ENCODE results near the gene TP63.
"Not testable (repeated sequence)": the region's sequence is repeated elsewhere in the genome, so short reads cannot be mapped to it uniquely, and the experiment has no call there.

TP63 gene

DNA sequence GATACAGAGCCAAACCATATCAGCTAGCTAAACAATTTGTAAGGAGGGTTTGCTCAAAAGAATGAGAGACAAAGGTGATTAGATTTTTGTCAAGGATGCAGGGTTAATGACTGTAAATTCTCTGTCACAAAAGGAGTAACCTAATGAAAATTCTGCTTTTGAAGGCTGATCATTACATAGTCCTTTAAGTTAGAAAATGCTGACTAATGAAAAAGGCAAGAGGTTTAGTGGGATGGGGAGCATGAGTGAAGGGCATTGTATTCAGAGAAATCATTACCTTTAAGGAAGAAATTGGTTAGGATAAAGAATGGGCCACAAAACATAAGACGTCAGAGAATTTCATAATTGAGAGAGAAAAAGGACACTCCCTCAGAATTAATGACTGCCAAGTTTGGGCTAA is 97.7 kb downstream of the TP63 start:
- no peak for DNase-seq

DNA sequence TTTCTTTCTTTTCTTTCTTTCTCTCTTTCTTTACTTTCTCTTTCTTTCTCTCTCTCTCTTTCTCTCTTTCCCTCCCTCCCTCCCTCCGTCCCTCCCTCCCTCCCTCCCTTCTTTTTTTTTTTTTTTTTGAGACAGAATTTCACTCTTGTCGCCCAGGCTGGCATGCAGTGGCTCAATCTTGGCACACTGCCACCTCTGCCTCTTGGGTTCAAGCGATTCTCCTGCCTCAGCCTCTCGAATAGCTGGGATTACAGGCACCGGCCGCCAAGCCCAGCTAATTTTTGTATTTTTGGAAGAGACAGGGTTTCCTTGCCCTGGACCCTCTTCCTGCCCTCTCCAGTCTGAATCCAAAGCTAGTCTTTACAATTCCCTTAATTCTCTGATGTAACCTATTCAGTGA is 102.9 kb downstream of the TP63 start:
- no peak for DNase-seq

DNA sequence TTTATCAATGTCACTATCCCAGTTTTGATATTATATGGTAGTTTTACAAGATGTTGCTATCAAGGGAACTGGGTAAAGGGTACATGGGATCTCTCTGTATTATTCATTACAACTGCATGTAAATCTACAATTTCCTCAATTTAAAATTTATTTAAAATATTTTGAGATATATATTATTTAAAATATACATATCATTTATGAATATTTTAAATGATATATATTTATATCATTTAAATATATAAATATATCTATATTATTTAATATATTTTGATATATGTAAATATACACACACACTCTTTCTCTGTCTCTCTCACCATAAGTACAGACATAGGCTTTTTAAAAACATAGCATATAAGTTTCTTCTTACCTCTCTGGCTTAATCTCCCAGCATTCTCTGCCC is 104.7 kb downstream of the TP63 start:
- no peak for DNase-seq

DNA sequence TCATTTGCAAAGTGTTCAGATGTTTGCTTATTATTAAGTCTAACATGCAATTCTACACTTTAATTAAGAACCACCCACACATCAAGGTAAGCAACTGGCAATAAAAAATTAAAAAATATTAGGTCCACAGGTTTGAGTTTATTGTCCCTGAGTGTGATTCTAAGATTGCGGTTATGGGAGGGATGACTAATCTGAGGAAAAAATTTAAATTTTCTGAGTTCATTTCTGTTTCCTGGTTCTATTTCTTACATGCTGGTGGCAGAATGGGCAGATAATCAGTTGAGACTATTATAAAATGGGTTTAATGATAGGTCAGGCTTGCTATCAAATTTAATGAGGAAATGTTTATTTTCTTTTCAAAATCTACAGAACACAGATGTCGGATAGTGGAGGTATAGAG is 105.9 kb downstream of the TP63 start:
- no peak for DNase-seq

DNA sequence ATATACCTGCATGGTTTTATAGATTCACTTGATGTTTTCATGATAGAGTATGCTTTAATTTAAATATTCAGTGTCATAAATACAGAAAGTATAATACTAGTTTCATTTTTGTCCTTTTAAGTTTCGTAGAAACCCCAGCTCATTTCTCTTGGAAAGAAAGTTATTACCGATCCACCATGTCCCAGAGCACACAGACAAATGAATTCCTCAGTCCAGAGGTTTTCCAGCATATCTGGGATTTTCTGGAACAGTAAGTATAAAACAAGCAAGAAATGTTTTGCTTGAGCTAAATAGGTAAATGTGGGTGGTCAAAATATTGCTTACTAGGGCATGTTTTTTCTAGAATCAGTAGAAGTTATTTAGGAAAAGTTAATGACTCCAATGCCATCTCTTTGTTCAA is 106.4 kb downstream of the TP63 start:
- no peak for DNase-seq

DNA sequence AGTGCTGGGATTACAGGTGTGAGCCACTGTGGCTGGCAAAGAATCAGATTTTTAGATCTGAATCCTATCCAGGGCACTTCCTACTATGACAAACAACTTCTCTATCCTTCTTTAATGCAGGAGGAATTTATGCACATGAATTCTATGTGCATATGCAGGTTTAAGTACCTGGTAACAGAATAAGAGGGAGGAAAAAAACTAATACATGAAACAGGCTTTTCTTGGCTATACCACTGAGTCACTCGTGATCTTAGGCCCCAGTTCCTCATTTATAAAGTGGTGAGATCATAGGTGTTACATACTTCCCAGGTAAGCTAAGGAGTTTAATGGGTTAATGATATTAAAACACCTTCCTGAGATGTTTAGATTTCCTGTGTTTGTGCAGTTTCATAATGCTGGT is 108.2 kb downstream of the TP63 start:
- DNase-seq, result no peak

DNA sequence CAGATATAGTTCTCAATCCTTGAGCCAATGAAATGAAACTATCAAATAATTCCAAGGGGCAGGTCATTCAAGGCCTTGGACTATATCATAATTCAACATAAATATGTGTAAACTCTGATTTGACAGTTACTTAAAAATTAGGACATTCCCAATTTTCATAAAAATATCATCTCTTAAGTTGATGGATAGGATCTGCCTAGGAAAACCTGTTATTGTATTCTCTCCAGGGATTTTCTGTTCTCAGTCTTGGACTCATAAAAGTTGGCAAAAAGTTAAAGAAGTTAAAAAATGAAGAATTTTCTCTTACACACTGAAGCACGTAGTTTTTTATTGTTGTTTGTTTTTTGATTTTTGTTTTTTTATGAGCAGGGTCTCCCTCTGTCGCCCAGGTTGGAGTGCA is 109.0 kb downstream of the TP63 start:
- DNase-seq, result no peak

DNA sequence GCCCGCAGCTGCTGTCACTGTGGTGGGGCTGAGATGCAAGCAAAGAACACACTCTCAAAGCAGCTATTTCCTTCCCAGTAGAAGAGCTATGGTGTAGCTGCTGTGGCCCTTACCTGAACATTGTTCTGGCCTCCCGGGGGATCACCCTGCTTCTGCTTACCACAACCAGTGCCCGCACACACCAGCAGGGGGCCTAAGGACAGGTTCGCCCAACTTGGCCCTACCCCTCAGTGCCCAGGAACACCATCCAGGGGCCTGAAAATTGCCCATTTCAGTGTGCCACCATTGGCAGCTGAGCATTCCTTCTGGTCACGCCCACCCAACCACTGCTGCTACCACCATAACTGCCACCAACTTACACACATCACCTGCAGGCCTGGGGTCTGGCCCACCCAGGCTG is 113.0 kb downstream of the TP63 start:
- DNase-seq, result no peak

DNA sequence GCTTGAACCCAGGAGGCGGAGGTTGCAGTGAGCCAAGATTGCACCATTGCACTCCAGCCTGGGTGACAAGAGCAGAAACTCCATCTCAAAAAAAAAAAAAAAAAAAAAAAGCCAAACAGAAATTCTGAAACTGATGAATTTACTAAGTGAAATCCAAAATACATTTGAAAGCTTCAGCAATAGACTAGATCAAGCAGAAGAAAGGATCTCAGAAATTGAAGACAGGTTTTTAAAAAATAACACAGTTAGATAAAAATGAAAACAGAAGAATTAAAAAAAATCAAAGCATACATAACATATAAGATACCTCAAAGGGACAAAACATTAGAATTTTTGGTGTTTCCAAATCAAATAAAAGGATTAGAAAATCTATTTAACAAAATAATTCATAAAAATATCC is 114.4 kb downstream of the TP63 start:
- DNase-seq, result no peak

DNA sequence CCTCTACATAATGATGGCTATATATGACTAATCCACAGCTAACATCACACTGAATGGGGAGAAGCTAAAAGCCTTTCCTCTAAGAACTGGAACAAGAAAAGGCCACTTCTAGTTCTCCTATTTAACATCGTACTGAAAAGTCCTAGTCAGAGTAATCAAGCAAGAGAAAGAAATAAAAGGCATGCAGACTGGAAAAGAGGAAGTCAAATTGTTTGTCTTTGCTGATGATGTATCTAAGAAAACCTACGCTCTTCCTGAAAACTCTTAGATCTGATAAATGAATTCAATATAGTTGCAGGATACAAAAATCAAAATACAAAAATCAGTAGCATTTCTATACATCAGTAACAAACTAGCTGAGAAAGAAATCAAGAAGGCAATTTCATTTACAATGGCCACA is 116.9 kb downstream of the TP63 start:
- no peak for DNase-seq

DNA sequence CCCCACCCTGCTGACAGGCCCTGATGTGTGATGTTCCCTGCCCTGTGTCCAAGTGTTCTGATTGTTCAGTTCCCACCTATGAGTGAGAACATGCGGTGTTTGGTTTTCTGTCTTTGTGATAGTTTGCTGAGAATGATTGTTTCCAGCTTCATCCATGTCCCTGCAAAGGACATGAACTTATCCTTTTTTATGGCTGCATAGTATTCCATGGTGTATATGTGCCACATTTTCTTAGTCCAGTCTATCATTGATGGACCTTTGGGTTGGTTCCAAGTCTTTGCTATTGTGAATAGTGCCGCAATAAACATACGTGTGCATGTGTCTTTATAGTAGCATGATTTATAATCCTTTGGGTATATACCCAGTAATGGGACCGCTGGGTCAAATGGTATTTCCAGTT is 119.8 kb downstream of the TP63 start:
- not testable (repeated sequence) for DNase-seq

DNA sequence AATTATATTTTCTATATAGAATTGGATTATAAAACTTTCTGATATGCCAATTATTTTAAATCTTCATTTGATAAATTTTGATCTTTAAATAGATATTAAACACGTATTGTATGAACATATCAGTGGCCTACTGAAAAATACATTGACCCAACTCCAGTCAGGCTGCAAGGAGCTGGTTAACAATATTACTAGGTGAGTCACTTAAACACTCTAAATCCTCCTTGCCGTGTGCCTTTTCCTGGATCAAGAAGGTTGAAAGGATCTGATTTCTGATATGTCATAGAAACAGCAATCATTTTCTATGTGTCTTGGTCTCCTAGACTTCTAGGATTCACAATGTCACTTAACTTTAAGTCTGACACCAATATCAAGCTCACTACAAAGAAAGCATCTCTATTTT is 123.2 kb downstream of the TP63 start:
- no peak for DNase-seq

DNA sequence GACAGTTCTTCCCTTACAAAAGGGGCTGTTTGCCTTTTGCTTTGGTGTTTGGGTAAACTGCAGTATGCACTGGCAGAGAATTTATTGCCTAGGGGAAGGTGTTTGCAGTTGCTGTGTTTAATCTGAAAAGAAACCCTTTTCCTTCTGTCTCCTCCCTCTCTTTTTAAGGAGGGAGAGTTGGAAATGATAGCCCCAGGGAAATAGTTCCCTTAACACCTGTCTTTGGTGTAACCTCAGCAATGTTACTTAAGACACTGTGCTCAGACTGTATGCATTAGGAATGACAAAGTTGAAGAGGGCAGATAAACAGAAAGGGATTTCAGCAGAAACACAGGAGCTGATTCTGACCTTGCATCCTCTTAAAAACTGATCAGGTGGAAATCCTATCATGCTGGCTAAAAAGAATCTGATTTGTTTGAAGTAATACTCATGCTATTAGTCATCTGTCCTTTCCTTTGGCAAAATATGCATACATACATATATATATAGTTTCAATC is 125.4 kb downstream of the TP63 start:
- no peak for DNase-seq

DNA sequence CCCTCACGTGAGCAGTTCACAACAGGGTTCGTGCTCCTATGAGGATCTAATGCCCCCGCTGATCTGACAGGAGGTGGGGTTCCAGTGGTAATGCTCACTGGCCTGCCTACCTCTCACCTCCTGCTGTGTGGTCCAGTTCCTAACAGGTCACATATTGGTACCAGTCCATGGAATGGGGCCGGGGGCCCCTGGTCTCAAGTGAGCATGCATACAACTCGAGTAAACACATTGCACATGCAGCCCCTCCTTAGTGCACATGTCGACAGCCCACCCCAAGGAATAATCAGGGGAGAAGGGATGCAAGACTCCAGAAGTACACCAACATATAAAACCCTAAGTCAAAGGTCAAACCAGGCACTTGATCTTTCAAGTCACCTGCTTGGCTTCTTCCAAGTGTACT is 127.0 kb downstream of the TP63 start:
- no peak for DNase-seq

DNA sequence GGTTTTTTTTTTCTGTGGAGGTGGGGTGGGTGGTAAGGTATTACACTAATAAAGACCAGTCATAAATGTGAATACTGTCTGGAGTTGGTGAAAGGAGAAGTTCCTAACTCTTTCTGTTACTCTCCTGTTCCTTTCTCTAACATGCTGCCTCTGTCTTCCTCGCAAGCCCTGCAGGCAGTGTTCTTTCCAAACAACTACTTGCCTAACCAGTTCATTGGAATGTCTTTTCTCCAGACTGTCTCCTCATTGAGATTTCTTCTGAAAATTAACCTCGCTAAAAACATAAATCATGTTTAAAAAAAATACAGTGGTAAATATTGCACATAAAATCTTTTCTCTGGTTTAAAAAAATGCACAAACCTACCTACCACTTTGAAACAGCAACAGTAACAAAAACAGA is 135.2 kb downstream of the TP63 start:
- no peak for DNase-seq

DNA sequence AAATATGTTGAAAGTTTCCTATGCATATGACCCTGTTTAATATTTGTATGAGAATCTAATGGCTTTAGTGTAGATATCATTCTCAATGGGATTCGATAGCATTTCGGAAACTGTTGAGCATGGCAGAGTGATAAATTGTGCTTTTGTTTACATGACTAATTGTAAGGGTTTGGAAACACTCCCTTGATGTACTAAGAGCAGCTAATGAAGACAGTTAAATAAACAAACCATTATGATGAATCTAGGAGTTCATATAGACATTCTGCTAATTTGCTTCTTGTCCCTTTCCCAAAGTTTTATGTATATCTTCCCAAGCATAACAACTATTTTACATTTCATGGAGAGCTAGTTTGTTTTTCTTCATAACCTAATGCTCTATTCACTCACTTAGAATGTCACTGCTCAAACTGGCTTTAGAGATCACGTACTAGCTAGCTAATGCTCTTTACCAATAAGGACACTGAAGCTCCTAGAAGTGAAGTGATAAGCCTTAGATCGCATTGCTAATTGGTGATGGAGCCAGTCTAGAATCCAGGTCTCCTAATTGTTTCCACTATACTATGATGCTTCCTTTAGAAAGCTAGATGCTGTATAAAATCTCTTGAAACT is 140.8 kb downstream of the TP63 start:
- DNase-seq, result no peak

DNA sequence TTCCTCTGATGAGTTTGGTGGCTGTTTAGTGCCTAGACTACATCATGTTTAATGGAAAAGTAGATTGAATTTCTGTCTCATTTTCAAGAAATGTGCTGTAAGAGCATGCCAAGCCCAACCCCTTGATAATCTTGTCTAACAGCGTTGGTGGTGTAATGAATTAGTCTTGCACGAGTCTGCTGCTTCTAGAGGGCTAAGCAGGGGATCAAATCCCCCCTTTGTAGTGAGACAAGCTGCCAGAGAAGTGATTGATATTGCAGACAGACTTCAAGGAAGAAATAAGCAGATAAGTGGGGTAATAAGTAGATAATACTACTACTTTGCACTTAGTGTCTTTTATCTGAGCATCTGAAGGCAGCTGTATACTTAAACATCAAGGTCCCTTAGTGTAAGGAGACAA is 141.4 kb downstream of the TP63 start:
- DNase-seq, result no peak

DNA sequence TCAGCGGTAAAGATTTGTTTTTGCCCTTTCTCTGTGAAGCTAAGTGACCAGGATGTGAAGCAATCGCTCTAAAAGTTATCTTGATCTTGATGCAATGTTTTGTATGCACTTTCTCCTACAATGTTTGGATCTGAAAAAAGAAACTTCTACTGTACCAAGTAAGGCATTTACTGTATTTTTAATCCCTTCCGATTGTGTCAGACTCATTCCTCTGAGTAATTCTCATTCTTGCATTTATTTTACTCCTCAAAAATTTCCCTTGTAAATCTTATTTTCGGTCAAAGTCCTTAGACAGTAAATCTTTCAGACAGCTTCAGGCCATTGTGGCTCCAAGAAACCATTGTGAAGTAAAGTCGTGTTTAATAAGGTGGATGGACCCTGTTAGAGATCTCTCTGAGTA is 141.9 kb downstream of the TP63 start:
- DNase-seq, result no peak

DNA sequence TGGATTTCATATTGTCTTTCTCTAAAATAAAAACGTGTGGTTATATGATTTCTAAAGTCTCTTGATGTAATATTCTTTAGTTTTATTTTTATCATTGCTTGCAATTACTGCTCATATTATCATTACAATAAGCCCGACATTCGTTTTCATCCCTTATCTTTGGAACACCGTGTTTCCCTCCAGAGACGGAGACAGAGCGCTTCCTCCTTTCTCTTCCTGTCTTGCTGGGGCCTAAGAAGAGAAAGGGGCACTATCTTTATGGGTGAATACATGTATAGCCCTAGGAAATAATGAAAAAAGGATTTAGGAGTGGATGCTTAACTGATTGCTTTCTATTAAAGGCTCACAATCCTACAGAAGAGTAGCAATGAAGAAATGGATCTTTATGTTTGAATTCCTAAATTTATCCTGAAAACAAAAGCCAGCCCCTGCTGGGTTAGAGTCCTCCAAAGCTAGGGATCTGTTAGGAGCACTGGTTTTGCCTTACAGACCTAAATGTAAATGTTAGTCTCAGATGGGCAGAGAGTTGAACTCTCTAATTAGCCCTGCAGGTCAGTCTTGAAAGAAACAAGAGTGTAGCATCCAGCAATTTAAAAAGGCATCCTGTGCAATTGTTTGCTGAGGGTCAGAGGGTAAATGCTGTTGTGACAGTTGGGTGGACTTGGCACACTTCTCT is 145.1 kb downstream of the TP63 start:
- DNase-seq, result no peak

DNA sequence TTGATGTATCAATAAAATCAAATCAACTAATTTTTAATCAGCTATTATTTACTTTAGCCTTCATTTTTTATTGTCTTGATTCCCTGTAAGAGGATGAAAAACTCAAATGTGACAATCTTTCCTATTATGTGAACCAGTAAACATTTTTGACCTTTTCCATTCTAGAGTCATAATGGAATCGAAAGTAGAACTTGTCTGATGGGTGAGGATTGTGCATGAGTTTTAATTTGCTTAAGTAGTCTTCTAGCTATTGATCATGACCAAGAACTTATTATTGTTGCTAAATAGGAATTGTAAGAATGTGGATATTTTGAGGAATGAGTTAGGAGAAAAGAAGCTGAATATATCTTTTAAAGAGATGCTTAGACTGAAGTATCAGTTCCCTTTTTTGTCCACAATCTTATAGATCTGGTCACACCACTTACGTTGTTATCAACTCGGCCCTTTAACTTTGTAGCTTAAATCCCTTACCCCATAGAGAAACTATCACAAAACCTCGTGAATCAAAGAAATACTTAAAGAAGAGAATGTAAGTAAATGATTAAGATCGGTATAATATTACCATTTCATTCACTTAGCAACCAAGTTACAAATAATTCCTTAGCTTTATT is 147.3 kb downstream of the TP63 start:
- no peak for DNase-seq

DNA sequence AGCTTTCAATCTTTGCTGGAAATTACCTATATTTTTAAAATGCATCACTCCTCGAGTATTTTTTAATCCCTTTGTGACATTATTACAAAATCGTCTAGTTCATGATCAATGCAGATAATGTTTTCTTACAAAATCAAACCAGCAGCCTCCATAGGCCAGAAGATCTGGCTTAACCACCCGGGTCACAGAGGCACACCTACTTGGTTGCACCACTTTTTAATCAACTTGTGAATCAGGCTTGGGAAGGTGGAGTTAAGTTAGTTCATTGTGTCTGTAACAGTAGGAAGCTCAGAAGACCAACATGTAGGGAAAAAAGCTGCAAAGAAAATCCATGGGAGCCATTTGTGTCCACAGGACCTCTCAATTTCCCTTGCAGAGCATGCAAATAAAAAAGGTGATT is 148.0 kb downstream of the TP63 start:
- DNase-seq, result no peak

DNA sequence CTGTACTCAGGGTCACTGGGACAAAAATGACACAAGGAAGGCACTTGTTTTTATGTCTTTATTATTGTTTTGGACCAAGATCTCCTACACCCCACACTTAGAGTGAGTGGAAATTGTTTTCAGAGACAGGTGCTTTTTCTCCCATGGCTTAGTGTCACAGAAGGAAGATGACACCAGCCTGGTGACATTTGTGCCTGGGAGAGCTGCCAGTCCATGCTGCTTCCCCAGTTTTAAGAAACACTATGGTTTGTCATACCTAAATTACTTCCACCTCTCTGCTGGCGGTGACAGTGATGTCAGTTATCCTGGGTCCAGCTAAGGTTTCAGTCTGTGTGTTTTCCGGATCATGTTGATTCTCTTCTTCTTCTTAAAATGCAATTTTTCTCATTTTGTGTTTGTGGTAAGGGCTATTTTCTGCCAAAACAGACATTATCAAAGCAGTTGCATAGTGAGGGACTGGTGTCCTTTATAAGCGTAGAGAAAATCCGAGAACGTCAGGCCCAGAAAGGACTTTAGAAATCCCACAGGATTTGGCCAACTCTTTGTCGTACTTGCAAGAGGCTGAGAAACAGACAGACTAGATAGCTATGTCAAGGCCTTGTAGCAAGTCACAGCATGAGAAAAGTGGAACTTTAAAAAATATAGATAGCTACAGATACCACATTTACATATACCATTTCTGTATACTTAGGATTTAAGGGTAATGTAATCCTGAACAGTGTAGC is 149.5 kb downstream of the TP63 start:
- DNase-seq, result no peak

DNA sequence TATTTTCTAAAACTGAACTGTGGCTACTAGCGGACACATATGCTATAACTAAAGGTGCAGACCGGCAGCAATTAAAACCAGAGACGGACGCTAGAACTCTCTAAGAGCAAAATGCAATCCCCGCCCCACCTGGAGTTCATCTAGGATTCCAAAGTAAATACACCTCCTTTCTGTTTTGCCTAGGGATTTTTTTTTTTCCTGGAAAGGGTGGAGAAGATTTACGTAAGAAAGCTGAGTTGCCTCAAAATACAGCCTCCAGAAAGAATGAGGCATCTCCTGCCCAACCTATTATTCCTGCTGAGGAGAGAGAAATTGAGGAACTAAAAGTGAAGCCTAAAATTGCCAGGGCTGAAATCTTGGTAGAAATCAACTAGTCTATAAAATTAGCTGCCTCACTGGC is 150.2 kb downstream of the TP63 start:
- DNase-seq, result no peak

DNA sequence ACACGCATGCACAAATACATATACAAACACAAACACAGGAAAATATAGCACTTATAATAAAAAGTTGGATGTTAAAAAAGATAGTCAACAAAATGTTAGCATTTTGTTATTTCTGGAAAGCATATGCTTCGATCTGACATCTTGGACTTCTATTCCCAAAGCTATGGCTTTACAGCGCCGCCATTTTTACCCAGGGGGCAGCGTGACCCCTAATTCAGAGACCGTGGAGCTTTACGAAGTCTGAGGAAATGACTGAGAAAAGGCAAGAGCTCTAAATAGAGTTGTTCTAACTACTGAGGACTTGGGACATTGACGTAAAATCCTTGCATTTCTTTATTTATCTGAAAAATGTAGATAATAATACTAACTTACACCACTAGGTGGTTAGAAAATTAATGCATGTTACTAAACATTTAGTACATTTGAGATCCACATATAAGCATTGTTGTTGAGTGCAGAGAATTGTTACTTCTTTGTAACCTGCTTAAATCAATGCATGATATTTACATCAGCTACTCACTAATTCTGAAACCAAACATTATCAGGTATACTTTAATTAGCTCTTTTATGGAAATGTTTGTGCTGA is 155.4 kb downstream of the TP63 start:
- DNase-seq, result no peak
